CD4-positive, alpha-beta T cell treated with Interferon alpha-2 for 1 hour (primary cell): ENCODE results near the gene AKAP6.
A peak's percentile ranks its signal among the peaks of the same experiment; 100 is the strongest.

Experiments used
- DNase-seq, 2 donors: peaks; one replicate each; pipeline ENCODE4 v3.0.0-alpha.2; 2020 to 2022

Gene AKAP6

DNA sequence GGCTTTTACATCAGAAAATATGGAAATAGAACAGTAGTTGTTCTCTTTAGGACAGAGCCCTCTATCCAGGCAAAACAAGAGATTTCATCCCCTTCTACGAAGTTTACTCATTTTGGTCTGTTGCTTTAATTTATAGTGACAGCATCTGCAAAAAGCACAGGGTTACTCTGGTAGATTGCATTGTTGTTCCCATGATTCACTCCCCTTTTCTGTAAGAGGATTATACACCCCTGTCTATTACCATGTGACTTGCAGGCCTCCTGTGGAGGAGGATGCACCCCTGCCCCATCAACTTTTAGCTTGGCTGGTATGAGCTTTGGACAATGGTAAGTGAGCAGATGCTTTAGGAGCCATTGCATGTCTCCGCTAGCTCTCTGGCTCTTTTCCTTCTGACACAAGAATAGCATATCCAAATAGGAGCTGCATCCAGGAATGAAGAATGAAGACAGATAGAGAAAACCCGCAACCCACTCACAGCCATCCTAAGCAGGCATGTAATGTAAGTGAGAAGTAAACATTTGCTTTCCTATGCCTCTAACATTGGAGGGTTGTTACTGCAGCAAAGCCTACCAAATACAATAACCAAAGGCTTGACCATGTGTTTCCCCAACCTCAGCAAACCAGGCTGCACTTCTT is 304.2 kb downstream of the AKAP6 start:
- DNase-seq, result no peak

DNA sequence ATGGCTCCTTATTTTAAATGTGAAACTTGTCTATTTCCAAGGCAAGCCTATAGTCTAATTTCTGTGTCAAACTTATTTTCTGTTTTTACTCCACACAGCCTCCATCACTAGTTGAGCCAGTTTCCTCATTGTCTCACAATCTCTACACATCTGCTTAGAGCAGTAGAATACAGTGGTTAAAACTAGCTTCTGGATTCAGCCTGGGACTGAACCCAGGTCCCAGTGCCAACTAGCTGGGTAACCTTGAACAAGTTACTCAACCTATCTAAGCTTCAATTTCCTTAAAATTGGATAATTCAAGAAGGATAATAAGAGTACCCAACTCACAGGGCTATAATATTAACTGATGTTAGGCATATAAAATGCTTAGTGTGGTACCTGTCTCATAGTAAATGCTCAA is 304.8 kb downstream of the AKAP6 start:
- DNase-seq, result no peak

DNA sequence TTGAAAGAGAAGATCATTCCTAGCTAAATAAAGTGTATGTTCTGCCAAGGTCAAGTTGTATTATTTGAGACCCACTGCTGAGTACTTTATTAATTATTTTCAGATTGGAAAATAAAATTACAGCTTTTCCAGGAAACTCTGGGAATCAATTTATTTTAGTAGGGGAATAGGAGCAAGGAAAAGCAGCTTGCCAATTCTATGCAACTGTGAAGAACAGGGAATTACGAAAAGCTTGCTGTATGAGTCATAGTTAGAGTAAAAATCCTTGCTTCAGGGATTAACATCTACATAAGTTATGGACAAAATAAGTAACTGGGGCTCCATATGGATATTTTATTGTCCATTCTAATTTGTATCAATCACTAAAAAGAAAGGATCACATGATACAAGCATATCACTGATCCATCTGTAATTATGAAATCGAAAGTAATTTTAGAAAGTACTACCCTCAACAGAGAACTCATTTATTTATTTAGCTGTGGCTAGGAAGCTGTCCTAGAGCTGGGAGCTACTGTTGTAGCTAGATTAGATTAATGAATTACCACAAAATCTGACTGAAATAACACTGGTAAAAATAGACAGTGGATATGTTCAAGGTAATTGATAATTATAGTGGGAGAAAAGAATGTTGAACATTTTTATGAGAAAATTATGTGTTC is 306.1 kb downstream of the AKAP6 start:
- DNase-seq, result no peak

GRCh38 chr14:32637582-32637981 is 308.5 kb downstream of the AKAP6 start:
- no peak for DNase-seq

DNA sequence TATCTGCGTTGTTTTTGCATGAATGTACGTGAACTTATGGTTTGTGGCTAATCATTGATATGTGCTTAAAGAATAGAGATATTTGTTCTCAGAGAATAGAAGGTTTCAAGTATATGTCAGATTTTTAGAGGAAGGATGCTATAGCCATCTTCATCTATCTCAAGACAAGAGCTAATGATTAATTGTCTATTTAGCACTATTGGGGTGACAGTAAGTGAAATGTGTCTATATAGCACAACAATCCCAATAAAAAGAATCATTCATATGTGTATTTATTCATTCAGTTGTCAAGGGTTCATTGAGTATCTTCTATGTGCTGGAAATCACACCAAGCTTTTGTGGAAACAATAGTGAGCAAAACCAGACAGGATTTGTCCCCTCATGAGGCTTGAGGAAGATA is 310.1 kb downstream of the AKAP6 start:
- DNase-seq, result no peak

- DNase-seq, result no peak
Observed at GRCh38 chr14:32645551-32645950, 316.5 kb downstream of the AKAP6 start.

DNA sequence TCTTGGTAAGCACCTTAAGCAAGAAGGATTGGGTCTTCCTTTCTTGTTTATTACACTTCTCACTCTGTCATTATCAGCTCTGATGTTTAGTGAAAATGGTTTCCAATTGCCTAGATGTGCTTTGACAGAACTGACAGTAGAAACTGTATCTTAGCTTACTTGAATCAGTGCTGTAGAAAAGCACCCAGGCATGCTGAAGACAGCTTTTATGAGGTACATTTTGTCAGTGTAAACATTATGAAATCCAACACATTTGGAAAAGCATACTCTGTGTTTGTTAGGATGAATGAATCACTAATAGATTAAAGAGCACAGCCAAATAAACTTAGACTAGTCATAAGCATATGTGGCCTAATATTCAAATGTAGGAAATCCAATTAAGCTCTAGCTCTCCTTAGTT is 319.3 kb downstream of the AKAP6 start:
- DNase-seq, result no peak

DNA sequence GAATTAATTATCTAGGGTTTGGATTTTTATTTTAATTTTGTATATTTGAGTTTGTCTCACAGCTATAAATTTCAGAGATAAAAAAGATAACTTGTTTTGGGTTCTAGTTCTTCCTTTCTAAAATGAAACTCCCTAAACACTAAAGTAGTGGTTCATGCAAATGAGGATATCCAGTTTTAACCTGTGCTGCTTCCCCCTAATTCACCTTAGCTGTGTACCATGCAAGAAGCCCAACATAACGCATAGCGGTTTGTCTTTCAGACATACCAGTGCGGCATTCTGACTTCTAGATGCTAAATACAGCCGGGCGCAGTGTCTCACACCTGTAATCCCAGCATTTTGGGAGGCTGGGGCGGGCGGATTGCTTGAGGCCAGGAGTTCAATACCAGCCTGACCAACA is 320.9 kb downstream of the AKAP6 start:
- no peak for DNase-seq

GRCh38 chr14:32650665-32651064 is 321.6 kb downstream of the AKAP6 start:
- DNase-seq, result no peak

GRCh38 chr14:32654106-32654505 is 325.0 kb downstream of the AKAP6 start:
- no peak for DNase-seq

GRCh38 chr14:32656601-32657000 is 327.5 kb downstream of the AKAP6 start:
- no peak for DNase-seq

DNA sequence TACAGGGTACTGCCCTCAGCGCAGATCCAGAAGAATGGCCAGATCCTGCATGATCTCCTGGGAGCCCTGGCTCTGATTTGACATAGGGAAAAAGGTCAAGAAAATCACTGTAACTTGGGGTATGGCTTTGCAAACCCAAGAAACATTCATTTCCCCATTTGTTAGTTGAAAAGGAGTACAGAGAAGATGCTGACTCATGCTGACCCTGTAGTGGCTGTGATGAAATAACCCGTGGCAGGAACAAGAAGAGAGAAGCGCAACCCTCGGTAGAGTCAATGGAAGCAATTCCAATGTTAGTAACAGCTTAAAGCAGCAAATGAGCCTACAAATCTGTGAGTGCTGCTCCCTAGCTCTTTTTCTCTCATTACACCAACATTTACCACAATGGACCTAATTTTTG is 328.0 kb downstream of the AKAP6 start:
- DNase-seq, result peak; percentile 9 to 54

DNA sequence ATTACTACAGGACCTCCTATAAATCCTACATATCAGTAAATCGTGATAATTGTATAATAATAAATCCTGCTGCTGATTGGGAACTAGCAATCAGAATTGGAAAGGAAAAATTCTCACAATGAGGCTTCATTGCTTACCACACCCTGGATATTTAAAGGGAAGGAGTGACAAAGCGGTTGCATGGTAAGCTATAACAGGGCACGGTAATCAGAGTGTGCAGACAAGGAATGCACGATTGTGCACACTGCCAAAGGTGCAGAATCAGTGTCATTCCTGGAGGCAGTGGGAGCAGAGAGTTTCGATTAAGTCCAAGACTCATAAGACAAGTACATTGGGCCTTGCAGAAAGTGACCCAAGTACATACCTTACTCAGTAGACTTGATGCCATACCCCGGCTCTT is 332.1 kb downstream of the AKAP6 start:
- DNase-seq, result no peak

GRCh38 chr14:32662211-32662610 is 333.1 kb downstream of the AKAP6 start:
- DNase-seq, result no peak

DNA sequence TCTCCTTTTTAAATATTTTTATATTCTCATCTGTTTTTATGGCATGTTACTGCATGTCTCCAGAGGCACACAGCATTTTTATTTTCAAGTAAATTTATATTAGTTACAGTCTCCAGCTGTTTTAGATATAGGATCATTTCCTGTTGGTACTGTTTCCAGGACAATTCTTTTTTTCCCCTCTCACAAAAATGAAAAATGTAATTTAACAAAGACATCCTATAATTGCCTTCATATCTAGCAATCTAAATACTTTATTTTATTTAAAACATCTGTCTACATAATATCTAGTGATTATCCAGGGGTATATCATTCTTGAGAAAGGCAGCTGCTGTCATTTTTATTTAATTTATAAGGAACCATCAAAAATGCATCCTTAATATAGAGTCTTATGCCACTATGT is 337.2 kb downstream of the AKAP6 start:
- no peak for DNase-seq

DNA sequence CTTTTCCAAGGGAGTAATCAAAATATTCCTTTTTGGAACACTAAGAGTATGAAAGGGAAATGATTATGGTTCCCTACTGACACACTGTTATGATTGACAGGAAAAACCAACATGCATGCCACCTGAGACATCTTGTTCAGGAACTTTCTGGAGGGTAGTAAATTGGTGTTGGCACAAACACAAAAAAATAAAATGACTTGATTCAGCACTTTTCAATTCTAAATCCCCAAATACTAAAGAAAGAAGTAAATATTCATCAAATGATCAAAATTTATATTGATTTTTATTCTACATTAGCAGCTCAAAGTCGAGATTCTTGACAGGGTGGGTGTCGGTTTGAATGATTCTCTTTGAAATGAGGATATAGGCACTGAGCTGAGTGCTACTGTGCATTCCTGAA is 338.2 kb downstream of the AKAP6 start:
- DNase-seq, result no peak

GRCh38 chr14:32667791-32668190 is 338.7 kb downstream of the AKAP6 start:
- no peak for DNase-seq

- DNase-seq, result no peak
Observed at GRCh38 chr14:32669391-32669790, 340.3 kb downstream of the AKAP6 start.

DNA sequence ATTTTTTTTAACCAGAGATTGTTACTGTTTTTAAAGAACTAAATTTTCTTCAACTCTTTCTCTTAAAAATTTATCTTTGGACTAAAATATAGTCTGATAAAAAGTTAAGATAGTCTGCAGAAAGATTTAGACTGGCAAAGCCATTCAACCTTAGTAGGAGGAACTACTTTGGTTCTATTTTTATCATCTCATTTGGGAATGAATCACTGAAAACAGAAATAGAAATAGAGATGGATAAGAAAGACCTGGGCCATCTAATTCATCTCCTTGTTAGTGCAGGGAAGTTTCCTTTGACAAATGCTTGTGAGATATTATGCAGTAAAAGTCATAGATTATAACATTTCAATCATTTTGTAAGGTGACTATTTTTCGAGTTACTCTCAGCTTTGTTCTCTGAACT is 346.3 kb downstream of the AKAP6 start:
- DNase-seq, result no peak

DNA sequence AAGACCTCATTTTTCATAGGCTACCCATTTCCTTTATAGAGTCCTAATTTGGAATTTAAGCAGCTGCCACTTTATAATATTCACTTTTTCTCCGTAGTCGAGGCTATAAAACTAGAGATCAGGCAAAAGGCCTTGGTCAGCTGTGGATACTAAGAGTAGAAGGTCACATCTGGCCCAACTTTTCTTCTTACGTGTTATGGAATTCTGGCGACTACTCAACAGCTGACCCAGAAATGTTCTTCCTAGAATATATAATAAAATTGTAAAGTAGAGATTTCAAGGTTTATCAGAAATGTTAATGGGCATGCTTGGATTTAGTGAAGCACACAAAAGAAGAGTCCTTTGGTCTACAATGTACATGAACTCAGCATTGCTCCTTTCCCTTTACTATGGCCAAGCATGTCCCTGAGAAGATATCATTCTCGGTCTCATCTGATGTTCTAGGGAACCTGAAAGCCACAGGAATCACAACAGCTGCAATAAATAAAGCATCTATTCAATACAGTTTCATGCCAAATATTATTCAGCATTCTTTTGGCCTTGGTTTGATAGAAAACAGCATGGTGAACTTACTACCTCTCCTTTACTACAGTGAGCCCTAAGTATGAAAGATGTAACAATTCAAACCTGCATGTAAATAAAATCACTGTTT is 348.2 kb downstream of the AKAP6 start:
- no peak for DNase-seq

DNA sequence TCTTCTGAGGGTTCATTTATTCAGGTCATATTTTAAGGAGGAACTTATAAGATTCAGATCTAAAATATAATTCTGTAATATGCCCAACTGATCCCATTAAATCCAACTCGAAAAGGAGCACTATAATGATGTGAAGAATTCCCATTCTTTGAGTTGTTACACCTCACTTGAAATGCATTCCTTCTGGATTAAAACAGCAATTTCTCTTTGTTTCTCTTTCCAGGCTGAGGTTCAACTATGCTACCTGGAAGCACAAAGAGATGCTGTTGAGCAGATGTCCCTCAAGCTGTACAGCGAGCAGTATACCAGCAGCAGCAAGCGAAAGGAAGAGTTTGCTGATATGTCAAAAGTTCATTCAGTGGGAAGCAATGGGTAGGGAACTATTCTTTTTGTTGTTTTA is 349.0 kb downstream of the AKAP6 start:
- DNase-seq, result no peak

GRCh38 chr14:32679927-32680612 is 351.0 kb downstream of the AKAP6 start:
- DNase-seq, result no peak

DNA sequence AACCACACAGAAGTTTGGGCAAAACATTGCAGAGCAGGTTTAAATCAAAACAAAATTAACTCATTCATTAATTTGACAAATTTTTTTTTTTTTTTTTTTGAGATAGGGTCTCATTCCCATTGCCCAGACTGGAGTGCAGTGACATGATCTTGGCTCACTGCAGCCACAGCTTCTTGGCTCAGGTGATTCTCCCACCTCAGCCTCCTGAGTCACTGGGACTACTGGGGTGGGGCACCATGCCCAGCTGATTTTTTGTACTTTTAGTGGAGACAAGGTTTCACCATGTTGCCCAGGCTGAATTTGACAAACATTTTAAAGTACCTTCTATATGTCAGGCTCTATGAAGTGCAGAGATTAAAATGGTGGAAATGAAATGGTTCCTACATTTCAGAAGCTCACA is 352.5 kb downstream of the AKAP6 start:
- DNase-seq, result no peak

DNA sequence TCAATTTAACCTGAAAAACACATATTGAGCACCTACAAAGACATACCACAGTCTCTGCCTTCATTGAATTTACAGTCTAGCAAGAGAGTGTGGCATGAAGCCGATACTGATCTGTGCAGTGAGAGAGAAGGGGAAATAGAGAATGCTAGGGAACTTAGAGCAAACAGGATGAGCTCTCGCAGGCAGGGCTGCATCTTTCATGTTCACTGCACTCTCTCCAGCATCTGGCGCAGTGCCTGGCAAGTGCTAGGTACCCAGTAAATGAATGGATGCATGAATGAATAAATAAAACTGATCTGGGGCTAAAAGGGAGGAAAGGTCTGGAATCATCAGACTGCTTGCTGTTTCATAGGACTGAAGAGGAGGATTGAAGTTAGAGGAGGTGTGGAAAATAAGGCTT is 353.1 kb downstream of the AKAP6 start:
- DNase-seq, result no peak
